Endothelial cell (in vitro differentiated cells): ENCODE measurements around the gene STX17. TPM values are rescaled to one million over a fixed set of nuclear protein-coding genes. Genes with fewer than 3 reads are reported as not detected.

Experiments used
- DNase-seq: peaks from one replicate; pipeline ENCODE4 v3.0.0; 2021; ENCODE audit warnings: low spot score
- H3K27ac Mint-ChIP-seq: one replicate; pipeline ENCODE4 v1.8.0; 2021; ENCODE audit warnings: mixed read lengths, inconsistent platforms; ENCODE audit not compliant: unreplicated experiment
- H3K27me3 Mint-ChIP-seq: one replicate; pipeline ENCODE4 v1.8.0; 2021; ENCODE audit warnings: mild to moderate bottlenecking, moderate library complexity, mixed read lengths, inconsistent platforms; ENCODE audit not compliant: unreplicated experiment
- H3K36me3 Mint-ChIP-seq: one replicate; pipeline ENCODE4 v1.8.0; 2021; ENCODE audit warnings: mild to moderate bottlenecking, low read depth, mixed read lengths, inconsistent platforms; ENCODE audit not compliant: unreplicated experiment
- H3K4me1 Mint-ChIP-seq: one replicate; pipeline ENCODE4 v1.8.0; 2021; ENCODE audit warnings: mild to moderate bottlenecking, mixed read lengths, inconsistent platforms; ENCODE audit not compliant: unreplicated experiment
- H3K4me3 Mint-ChIP-seq: one replicate; pipeline ENCODE4 v1.8.0; 2021; ENCODE audit warnings: mild to moderate bottlenecking, mixed read lengths, inconsistent platforms; ENCODE audit not compliant: unreplicated experiment
- H3K9me3 Mint-ChIP-seq: one replicate; pipeline ENCODE4 v1.8.0; 2021; ENCODE audit warnings: mixed read lengths, inconsistent platforms; ENCODE audit not compliant: unreplicated experiment
- CTCF ChIP-seq: fragments of 200-600 bp; sonication (generic); IDR thresholded peaks from one replicate; pipeline ENCODE4 v1.5.0; 2021; ENCODE audit warnings: antibody characterized with exemption; ENCODE audit not compliant: unreplicated experiment
- total RNA-seq: library from RNA; stranded (reverse); fragmentation: NEBNext Ultra II Directional; extraction: Animal tissue kit (Norgen Biotek cat#: 25700); gene quantifications from one replicate; pipeline ENCODE4 v1.2.1, GENCODE V29; 2021; ENCODE audit not compliant: unreplicated experiment

STX17 gene
- total RNA-seq, 1 donor from 2014 or later: 28.5 TPM

GRCh38 chr9:99881769-99882168, 24.7 kb upstream of the STX17 start:
- TF ChIP-seq CTCF: no peak
- Mint-ChIP-seq H3K4me3 (no peak overlapping the region), H3K27me3 (no peaks in the 10 kb centered on the region), H3K27ac (no peak overlapping the region), H3K9me3 (no peaks in the 10 kb centered on the region), H3K4me1 (no peaks in the 10 kb centered on the region), H3K36me3 (no peaks in the 10 kb centered on the region)
- no peak for DNase-seq

GRCh38 chr9:99885747-99886146, 20.7 kb upstream of the STX17 start:
- H3K4me1 Mint-ChIP-seq: no peaks in the 10 kb centered on the region
- DNase-seq: no peak
- no peaks in the 10 kb centered on the region for H3K9me3 Mint-ChIP-seq
- no peak overlapping the region for H3K4me3 Mint-ChIP-seq
- H3K27ac Mint-ChIP-seq: no peak overlapping the region
- H3K27me3 Mint-ChIP-seq: no peaks in the 10 kb centered on the region
- no peaks in the 10 kb centered on the region for H3K36me3 Mint-ChIP-seq
- TF ChIP-seq CTCF: no peak

- no peak for TF ChIP-seq CTCF
- no peak for DNase-seq
- Mint-ChIP-seq H3K4me1 (no peaks in the 10 kb centered on the region), H3K27ac (no peak overlapping the region), H3K9me3 (no peaks in the 10 kb centered on the region), H3K4me3 (no peak overlapping the region), H3K27me3 (no peaks in the 10 kb centered on the region), H3K36me3 (no peaks in the 10 kb centered on the region)
Observed at GRCh38 chr9:99889120-99889519, 17.3 kb upstream of the STX17 start.

- Mint-ChIP-seq H3K27ac (no peak overlapping the region), H3K9me3 (no peaks in the 10 kb centered on the region), H3K4me3 (peak overlapping the region; percentile 65)
Observed at GRCh38 chr9:99894826-99895225, 11.6 kb upstream of the STX17 start.

GRCh38 chr9:99895510-99895909, 10.9 kb upstream of the STX17 start:
- Mint-ChIP-seq H3K27ac (no peak overlapping the region), H3K36me3 (no peaks in the 10 kb centered on the region), H3K4me3 (no peak overlapping the region), H3K4me1 (peaks cover 5% of the 10 kb centered on the region), H3K27me3 (no peaks in the 10 kb centered on the region), H3K9me3 (no peaks in the 10 kb centered on the region)
- DNase-seq: no peak
- TF ChIP-seq CTCF: no peak

More at GRCh38 chr9:99894826-99895225, 11.6 kb upstream of the STX17 start:
- TF ChIP-seq CTCF: no peak
- DNase-seq: no peak
- H3K4me1 Mint-ChIP-seq: peaks cover 5% of the 10 kb centered on the region
- H3K36me3 Mint-ChIP-seq: no peaks in the 10 kb centered on the region
- no peaks in the 10 kb centered on the region for H3K27me3 Mint-ChIP-seq
